ENCODE measurements around the gene CCDC160.
"Not testable (repeated sequence)": the region's sequence is repeated elsewhere in the genome, so short reads cannot be mapped to it uniquely, and the experiment has no call there.

The CCDC160 gene

DNA sequence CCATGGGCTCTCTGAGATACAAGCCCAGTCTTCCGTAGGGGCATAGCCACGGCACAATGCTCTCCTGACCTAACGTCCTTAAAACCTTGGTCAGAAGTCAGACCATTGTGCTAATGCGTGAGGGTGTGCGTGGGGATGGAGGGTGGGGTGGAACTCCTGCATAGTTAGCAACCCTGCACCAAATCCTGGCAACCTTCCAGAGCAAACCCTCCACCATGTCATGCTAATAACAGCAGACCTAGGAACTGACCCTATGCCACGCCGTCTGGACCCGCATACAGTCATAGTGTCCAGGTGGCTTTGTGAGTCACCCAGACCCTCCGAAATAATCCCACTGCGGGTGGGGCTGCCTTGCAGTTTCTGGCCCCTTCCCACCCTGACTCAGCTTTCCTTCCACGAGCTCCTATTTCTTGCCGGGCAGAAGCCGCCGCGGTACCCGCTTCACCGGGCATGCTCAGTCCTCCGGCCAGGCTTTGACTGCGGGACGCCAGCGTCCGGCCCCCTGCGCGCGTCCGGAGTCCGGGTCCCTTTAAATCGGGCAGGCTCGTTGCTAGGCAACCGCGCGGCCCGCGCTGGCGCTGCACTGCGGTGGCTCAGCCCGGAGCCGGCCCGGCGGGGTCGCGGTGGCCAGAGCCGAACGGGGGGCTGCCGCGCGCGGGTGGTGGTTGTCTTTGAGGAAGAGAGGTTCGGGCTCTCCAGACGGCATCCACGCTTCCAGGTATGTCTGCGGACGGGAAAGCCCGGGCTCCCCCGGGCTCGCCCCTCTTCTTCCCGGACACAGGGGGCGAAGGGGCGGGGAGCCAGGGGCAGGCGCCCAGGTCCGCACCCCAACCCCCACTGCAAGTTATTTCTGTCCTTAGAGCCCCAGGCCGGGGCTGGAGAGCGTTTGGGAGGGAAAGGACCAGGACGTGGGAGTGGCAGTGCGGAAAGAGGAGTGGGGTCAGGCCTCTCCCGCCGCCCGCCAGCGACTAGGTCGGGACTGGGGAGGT is at the start of gene CCDC160:
Gene CCDC160, plus strand, starts transcription at position 557 of the 989 bp plus-strand sequence. CDS start 7,619 bp downstream, outside the sequence.
- DNase-seq = no peak

DNA sequence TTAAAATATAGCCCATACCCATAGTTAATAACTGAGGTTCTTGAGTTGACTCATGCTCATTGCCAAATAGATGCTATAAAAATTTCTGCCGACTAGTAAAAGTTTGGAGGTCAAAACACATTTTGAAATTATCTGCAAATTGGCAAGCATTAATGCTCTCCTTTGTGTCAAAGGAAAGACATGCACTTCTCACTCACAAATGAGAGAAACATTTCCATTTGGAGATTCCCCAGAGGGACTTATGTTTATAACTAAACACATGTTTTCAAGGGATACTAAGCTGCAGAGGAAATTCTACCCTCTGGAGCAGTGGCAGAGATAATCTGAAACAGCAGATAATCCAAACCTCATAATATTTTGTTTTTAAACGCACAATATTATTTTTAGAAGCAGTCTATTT is 45.7 kb upstream of the CCDC160 start:
- no peak for DNase-seq

DNA sequence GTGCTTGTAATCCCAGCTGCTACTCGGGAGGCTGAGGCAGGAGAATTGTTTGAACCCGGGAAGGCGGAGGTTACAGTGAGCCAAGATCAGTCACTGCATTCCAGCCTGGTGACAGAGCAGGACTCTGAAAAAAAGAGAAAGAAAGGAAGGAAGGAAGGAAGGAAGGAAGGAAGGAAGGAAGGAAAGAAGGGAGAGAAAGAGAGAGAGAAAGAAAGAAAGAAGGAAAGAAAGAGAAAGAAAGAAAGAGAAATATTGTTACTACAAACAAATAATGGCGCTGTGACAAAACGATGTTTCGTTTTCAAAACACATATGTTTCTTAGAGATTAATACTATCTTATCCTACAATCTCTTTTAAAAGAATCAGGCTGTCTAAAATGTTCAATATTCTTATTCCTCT is 42.1 kb upstream of the CCDC160 start:
- no peak for DNase-seq

DNA sequence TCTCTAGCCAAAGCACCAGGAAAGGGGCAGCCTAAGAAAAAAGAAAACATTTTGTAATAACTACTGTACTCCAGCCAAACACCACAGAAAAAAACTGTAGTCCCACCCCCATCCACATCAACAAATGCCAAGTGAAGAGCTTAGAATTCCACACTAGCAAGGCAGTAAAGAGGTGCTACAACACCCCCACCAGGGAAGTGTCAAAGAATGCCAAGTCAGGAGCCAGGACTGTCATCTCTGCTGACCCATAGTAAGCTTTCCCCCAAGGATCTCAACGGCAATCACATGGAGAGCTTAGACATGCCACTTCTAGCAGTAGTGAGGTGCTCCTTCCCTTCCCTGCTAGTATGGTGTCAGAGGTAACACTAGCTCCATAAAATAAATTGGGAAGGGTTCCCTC is 34.4 kb upstream of the CCDC160 start:
- DNase-seq = no peak

DNA sequence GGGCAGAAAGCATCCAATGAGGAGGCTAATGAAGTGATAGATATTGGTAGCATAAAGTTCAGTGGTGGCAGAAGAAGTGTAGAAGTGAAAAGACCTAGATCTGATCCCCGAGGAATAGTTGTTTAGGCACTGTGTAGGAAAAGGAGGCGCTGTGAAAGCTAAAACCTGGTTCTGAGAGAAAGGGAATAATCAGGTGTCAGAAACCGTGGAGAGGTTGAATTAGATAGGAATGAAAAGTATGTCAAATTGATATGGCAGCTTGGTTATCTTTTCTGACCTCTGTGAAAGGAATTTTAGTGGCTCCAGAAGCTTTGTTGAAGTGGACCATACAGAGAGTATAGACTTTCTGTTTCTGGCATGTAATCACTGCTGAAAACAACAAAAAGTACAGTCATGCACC is 30.8 kb upstream of the CCDC160 start:
- DNase-seq = no peak

DNA sequence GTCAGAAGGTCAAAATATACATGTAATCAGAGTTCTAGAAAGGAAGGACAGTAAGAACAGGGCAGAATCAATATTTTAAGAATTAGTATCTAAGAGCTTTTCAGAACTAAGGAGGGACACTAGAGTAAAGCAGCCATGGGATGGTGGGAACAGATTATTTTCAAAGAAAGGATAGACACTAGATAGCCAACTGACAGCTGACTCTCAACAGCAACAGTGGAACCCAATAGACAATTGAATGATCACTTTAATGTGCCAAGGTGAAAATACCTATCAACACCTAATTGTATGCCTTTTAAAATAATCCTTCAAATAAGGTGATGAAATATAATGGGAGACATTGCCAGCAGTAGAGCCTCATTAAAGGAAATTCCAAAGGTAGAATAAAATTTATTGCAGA is 26.5 kb upstream of the CCDC160 start:
- DNase-seq = no peak

DNA sequence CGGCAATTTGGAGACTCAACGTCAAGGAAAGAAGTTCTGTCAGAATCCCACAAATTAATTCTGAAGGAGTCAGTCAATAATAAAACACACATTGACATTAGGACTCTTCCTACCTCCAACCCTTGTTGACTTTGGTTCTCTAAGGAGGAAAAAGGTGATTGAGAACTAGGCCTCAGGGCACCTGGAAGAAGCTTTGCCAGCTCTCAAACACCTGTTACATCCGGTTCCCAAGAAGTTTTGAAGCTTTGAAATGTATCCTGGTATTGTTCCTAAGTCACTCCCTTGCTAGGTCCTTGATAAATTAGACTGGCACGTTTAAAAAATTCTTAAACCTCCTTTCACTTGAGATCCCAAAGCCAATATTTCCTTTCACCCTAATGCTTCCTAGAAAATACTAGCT is 1.7 kb upstream of the CCDC160 start:
- DNase-seq = no peak

DNA sequence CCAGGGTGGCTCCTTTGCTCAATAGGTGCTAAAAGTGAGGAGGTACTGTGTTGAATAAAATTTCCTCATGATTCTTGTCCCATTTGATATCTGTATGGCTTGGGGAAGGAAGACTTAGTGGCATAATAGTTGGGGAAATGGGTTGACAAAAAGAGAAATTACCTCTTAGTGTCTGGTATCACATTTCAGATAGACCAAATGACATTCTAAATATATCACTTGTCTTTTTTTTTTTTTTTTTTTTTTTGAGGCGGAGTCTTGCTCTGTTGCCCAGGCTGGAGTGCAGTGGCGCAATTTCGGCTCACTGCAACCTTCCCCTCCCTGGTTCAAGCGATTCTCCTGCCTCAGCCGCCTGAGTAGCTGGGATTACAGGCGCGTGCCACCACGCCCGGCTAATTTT is 1.2 kb downstream of the CCDC160 start:
- DNase-seq = not testable (repeated sequence)

DNA sequence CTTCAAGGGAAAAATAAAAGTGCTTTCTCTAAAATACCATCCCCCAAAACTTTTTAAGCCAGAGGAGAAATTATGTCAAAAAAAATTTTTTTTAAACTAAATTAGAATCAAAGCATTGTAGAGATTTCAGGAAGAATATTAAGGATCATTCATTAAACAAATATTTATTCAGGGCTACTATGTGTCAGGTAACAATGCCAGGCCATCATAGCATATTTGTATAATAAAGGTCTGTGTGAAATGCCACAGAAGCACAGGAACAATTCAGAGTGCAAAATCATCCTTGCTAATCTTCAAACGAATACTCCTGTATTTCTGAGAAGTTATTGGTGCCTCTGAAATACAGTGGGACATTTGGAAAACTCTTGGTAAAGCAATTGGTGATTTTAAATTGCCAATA is 2.0 kb downstream of the CCDC160 start:
- DNase-seq = no peak

DNA sequence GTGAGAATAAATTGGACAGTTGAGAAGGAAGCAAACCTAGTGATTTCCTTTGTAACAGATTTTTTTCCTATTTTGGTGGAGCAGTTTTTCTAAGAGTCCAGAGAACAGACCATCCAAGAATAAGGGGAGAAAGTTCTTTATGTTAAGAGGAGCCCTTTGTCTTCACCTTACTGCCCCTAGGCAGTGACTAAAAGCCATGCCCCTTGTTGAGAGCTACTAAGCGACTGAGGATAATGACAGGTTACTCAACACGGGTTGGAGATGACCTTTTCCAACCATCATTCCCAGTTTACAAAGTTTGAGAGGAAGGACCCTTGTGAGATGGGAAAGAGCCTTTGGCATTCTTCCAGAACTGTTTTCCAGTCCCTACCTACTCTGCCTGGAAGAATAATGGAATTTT is 3.2 kb downstream of the CCDC160 start:
- DNase-seq = no peak

DNA sequence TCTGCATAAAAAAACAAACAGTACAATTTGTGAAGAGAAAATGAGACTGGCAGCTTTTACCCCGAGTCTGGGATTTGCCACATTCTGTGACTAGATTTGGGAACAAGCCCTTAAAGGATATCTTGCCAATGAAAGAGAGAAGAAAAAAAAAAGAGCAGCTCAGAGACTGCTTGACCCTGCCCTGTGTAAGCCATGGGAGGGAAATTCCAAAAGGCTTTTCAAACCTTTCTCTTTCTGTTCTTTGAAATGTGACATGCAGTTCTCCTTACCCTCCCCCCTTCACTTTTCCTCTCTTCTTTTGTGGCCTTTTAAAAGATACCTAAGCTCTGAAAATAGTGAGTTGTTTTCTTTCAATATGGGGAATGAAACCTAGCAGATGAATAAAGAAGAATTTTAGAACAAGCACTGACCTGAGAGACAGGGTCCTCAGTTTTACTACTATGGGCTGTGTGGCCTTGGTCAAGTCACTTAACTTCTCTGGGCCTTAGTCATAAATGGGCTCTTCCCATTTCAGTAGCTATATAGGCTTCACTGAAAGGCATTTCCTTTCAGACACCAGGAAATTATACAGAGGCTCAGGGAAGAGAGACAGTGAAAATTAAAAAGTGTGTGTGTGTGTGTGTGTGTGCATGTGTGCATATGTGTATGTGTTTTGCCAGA is 5.1 kb downstream of the CCDC160 start:
- DNase-seq = no peak

DNA sequence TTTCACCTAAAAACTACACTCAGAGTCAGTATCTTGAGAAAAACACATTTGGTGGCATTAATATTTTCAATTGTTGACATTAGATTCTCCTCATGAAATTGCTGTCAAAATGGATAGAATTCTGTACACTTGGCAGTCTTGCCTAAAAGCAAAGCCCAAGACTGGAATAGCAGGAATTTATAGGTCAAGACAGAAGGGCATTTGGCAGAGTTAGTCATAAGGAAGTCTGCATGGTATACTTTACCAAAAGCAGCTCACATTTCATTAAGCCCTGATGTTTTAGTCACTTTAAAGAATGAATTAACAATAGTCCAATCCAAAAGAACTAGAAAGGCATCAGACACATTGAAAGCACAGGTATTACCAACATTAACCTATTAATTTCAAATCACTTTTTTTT is 7.1 kb downstream of the CCDC160 start:
- DNase-seq = no peak

DNA sequence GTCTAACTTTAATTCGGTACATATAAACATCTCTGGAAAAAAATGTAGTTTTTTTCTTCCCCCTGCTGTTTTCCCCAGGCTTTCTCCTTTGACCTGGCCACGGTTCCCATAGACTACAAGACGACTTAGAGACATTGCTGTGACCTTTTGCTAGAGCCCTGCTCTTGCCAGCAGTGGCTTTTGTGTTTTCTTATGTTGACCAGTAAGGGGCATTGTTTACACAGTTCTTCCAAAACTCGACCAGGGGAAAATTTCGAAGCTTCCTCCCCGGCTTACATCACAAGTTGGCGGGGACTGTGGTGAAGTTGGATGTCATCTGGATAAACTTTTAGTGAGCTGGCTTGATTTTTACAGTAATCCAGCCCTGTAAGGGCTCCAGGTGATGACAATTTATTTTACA is 9.3 kb downstream of the CCDC160 start:
- DNase-seq = no peak

DNA sequence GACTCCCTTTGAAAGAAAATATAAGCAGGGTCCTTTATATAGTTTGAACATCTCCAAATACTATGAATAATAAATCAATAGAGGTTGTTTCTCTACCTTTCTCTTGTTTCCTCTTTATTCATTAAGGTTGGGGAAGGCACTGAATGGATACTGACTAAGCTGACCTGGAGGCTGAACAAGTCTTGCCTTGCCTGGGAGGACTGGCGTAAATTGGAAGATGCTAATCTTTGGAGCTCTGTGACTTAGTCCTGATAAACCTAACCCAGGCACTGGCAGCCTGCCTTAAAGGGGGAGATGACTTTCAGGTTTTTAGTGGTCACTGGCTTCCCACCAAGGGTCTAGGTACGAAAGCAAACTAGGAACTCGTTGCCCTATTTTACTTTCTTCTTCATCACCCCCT is 10.5 kb downstream of the CCDC160 start:
- DNase-seq = no peak

DNA sequence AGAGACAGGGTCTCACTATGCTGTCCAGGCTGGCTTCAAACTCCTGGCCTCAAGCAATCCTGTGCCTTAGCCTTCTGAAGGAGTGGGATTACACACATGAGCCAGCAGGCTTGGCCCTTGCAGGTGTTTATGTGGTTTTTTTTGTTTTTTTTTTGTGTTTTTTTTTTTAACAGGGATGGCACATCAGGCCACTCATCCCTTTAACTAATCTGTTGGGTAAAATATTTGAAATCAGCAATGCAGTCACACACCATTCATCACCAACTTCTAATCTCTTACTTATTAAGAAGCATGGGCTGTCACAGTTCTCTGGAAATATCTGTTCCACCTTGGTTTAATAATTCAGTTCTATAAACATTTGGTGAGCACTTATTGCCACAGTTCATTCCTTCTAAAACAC is 12.3 kb downstream of the CCDC160 start:
- no peak for DNase-seq

DNA sequence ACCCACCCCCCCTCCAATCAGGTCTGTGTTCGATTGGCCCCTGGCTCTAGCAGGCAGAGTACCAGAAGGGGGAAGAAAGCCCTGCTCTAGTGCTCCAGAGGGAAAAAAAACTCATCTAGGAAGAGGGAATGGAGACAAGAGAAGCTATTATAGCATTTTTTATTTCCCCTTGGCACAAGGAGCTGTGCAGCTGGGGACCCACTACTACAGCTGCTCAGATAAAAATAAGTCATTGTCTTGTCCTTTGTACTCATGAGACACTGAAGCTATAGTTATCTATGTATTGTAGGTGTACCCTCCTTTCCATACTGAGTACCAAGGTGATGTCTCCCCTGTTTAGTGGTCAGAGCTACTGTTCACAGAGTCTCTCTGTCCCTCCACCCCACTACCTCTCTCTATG is 14.3 kb downstream of the CCDC160 start:
- DNase-seq = no peak

DNA sequence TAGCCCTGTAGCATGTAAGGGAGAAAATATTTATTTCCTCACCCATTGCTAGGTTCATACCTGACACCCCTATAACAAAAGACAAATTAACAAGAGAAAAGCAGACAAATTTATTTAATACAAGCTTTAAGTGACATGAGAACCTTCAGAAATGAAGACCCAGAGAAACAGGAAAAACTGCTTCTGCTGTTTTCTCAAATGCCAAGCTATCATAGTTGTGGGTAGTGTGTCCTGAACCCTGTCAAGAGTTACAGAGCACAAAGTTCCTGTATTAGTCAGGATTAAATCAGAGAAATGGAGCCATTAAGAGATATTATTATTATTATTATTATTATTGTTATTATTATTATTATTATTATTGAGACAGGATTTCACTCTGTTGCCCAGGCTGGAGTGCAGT is 17.5 kb downstream of the CCDC160 start:
- no peak for DNase-seq

DNA sequence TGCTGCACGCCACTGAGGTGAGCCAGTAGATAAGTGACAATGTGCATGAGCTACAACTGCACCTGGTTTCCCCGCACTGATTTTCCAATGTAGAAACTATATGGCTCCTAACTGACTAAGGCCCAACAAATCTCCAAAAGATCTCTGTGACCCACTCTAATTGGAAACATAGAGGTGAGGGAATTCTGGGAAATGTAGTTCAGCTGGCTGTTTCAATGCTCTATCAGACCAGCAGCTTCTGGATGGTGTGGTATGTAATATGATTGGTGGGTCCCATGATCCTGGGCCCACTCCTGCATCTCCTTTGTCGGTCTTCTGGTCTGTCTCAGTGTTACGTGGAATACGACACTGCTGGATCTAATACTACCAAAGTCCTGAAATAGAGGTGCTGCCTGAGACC is 18.6 kb downstream of the CCDC160 start:
- no peak for DNase-seq

DNA sequence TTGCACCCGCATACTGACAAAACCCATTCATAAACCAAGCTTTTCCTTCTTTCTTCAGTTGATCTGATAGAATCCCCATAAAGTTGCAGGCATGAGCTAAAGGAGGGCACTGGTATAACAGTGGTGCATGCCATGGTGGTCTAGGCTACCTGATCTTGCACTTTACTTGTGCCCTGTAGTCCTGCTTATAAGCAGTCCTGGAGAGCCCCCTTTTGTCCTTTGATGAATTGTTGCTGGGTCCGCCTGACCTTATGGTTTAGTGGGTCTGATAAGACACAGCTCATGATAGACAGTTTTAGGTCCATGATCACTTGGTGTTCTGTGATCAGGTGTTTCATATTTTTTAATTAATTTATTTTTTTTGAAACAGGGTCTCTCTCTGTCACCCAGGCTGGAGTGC is 19.7 kb downstream of the CCDC160 start:
- no peak for DNase-seq

DNA sequence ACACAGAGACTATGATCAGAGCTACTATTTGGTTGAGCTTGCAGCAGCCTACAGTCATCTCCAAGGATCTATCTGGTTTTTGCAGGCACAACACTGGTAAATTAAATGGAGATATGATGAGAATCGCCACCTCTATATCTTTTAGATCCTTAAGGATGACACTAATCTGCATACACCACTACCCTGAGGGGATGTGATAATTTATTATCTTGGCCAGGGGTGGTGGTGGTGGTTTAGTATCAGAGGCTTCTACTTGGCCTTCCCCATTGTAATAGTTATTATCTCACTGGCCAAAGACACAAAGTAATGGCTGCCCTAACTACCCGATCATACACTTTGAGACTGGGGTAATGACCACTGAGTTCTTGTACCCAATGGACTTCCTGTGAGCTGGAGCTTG is 21.2 kb downstream of the CCDC160 start:
- no peak for DNase-seq

DNA sequence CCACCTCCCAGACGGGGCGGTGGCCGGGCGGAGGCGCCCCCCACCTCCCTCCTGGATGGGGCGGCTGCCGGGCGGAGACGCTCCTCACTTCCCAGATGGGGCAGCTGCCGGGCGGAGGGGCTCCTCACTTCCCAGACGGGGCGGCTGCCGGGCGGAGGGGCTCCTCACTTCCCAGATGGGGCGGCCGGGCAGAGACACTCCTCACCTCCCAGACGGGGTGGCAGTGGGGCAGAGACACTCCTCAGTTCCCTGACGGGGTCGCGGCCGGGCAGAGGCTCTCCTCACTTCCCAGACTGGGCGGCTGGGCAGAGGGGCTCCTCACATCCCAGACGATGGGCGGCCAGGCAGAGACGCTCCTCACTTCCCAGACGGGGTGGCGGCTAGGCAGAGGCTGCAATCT is 49.0 kb downstream of the CCDC160 start:
- not testable (repeated sequence) for DNase-seq

DNA sequence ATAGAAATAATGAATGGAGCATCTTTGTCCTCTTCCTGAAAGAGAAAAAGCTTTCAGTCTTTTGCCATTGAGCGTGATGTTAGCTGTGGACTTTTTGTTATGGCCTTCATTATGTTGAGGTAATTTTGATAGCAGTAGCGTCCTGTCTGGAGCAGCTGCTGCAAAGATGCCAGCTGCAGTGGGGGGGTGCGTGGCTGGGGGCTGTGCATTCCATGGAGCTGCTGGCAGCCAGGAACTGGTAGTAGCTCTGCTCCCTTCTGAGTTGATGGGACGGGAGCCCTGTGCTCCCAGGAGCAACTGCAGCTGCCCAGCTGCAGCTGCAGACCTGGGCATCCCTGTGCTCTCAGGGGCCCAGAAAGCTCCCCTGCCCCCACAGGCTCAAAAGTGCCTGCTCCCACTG is 50.4 kb downstream of the CCDC160 start:
- DNase-seq = no peak

DNA sequence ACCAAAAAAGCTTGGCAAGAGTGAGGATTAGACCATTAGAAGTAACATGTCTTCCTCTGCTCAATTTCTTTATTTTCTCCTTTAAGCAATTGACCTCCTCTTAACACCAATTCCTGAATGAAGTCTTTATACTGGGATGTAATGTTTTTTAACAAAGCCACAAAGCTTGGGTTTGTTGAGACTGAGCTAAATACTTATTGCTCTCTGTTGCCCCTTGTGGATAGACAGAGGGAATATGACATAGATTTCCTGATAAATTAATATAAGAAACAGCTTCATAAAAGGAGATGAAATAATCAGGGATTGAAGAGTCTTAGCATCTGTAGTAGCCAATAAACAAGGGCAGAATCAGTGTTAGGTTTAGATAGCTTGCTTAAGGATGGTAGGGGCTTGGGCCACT is 57.6 kb downstream of the CCDC160 start:
- no peak for DNase-seq

Data from MV-4-11 (cell line).